ENCODE measurements around the gene MYMK. TPM values are rescaled to one million over a fixed set of nuclear protein-coding genes. Genes with fewer than 3 reads are reported as not detected.
A peak's percentile ranks its signal among the peaks of the same experiment; 100 is the strongest.

MYMK gene
- total and polyA plus RNA-seq, 2 of the 4 experiments (the other 2 are of a cell fraction), result not detected

GRCh38 chr9:133484671-133485437 is 39.9 kb downstream of the MYMK start:
- Histone ChIP-seq H4K20me1 (ENCODE audit: insufficient read depth, low read length) (0 out of 2 replicates have a peak, but pooled peaks cover 5% of the 10 kb centered on the region), H3K9ac (ENCODE audit: low read depth, low read length) (no peak overlapping the region), H4K8ac (ENCODE audit: low read depth in 2 of 2, low read length in 2 of 2) (no peak overlapping the region), H2BK120ac (ENCODE audit: low read depth, low read length) (no peak overlapping the region), H2BK5ac (ENCODE audit: low read depth, low read length, poor library complexity, severe bottlenecking) (no peak overlapping the region), H3K9me1 (ENCODE audit: insufficient read depth, low read length) (no peaks in the 10 kb centered on the region; the same call in 1 of the 2 replicates), H2AK5ac (ENCODE audit: low read depth, low read length) (no peak overlapping the region), H3K9me3 (ENCODE audit: control insufficient read depth, insufficient read depth, low read length) (no peaks in the 10 kb centered on the region), H3K23ac (ENCODE audit: low read depth, low read length) (no peak overlapping the region), H3K4me3 (ENCODE audit: insufficient read depth, low read depth, low read length) (no peak overlapping the region), H4K5ac (ENCODE audit: low read depth, low read length) (no peak overlapping the region), H3K4me1 (ENCODE audit: control insufficient read depth, insufficient read depth, low read length) (peaks cover 2% of the 10 kb centered on the region; the same call in 1 of the 2 replicates), H2BK15ac (ENCODE audit: low read depth, low read length) (no peak overlapping the region), H3K36me3 (ENCODE audit: control insufficient read depth, insufficient read depth, low read length) (no peaks in the 10 kb centered on the region), H4K91ac (ENCODE audit: insufficient read depth, low read depth, low read length) (no peak overlapping the region), H2BK20ac (ENCODE audit: low read depth, low read length) (no peak overlapping the region), H3K27me3 (ENCODE audit: control insufficient read depth, insufficient read depth, low read length) (peaks cover 3% of the 10 kb centered on the region; the same call in 1 of the 2 replicates), H2AFZ (replicated peaks; ENCODE audit: low read length, poor library complexity) (peak overlapping the region; percentile 32), H3K4me2 (ENCODE audit: low read depth, low read length) (no peak overlapping the region), H3K79me1 (ENCODE audit: low read depth in 1 of 2, low read length in 2 of 2) (no peaks in the 10 kb centered on the region), H3K27ac (ENCODE audit: insufficient read depth, low read length) (no peak overlapping the region), H2AK9ac (replicated peaks; ENCODE audit: low read depth, low read length, poor library complexity) (no peak overlapping the region), H3K18ac (ENCODE audit: low read depth, low read length) (no peak overlapping the region), H3K4ac (ENCODE audit: low read depth, low read length) (no peak overlapping the region), H3K56ac (ENCODE audit: extremely low read depth, insufficient read depth, low read length) (no peak overlapping the region), H3K14ac (replicated peaks; ENCODE audit: low read depth, low read length) (no peak overlapping the region)
- in situ Hi-C loops (cut with MboI; ENCODE audit: low sequenced_read_pairs) (loop anchor here (5.0 to 25.0 kb wide), 3 partner anchors 80 to 448 kb away; partner anchors contain the start of gene GTF3C5), intact Hi-C loops (cut with micrococcal nuclease) (no loop called here), dilution Hi-C loops (cut with HindIII; ENCODE audit: low sequenced_read_pairs, unreplicated experiment) (no loop called here)
- ATAC-seq (ENCODE audit: low read depth) (no peak), DNase-seq (no peak)
- no TSS peak for BruUV-seq (replicated peaks)
- ChIA-PET POLR2A (ENCODE audit: unreplicated experiment) (no interaction called here), CTCF (interaction anchor here (0.6 to 0.8 kb wide), 2 partner anchors 68 to 927 kb away, joined by 3 read pairs; no protein-coding TSS in a partner anchor)
- 58% methylated on average over 4 of the region's 22 CpGs; no CpG with 5 or more reads in 1 of the 2 experiments for WGBS, 2 experiments (ENCODE audit: extremely low coverage in 2 of 2, insufficient read length in 1 of 2)
- TF ChIP-seq CHD1 (IDR thresholded peaks at IDR 0.05; ENCODE audit: low read depth, low read length), result no peak
- TF ChIP-seq RAD21 (IDR thresholded peaks at IDR 0.05; ENCODE audit: low read length), result no peak
- no peak for TF ChIP-seq MAFK (IDR thresholded peaks at IDR 0.05; ENCODE audit: low read depth, low read length)
- TF ChIP-seq USF2 (IDR thresholded peaks at IDR 0.05; ENCODE audit: low read depth, low read length), result no peak
- no peak for TF ChIP-seq CEBPB (IDR thresholded peaks at IDR 0.05; ENCODE audit: low read depth, low read length)
- no peak for TF ChIP-seq NFE2L2 (IDR thresholded peaks at IDR 0.05; ENCODE audit: low read depth, low read length)
- no peak for TF ChIP-seq RCOR1 (IDR thresholded peaks at IDR 0.05; ENCODE audit: insufficient replicate concordance, low read length)
- no peak for TF ChIP-seq CTCF (conservative IDR thresholded peaks at IDR 0.05; ENCODE audit: low read depth, low read length)
- no peak for TF ChIP-seq BHLHE40 (IDR thresholded peaks at IDR 0.05; ENCODE audit: low read depth, low read length)
- TF ChIP-seq MAZ (IDR thresholded peaks at IDR 0.05; ENCODE audit: borderline replicate concordance, low read depth, low read length), result no peak
- no peak for TF ChIP-seq MXI1 (IDR thresholded peaks at IDR 0.05; ENCODE audit: borderline replicate concordance, low read depth, low read length)
- no peak for TF ChIP-seq ELK1 (IDR thresholded peaks at IDR 0.05; ENCODE audit: borderline replicate concordance, low read depth, low read length)
- TF ChIP-seq POLR2A (IDR thresholded peaks at IDR 0.05; ENCODE audit: low read depth, low read length), result no peak
- TF ChIP-seq FOS (IDR thresholded peaks at IDR 0.05; ENCODE audit: low read depth, low read length), result no peak
- TF ChIP-seq SMC3 (IDR thresholded peaks at IDR 0.05; ENCODE audit: low read depth, low read length), result no peak
